Measurements from ENCODE around the gene CORIN.

CORIN gene

DNA sequence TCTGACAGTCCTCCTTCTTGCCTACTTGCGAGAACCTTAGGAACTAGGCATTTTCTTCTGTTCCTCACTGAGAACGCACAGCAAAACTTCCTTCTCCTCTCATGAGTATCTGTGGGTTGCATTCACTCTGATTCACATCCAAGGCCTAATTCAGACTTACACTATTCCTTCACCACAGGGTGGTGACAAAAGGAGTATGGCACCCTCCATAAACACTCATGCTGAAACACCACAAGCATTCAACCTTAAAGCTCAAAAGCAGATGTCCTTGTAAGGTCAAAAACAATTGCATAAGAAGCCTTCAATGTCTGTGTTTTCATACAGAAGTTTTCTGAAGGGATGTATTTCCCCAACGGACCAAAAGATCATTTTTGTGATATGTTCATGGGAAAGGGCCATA is 147.3 kb downstream of the CORIN start:
- peak; percentile 22 for DNase-seq (ENCODE audit: low read depth)

DNA sequence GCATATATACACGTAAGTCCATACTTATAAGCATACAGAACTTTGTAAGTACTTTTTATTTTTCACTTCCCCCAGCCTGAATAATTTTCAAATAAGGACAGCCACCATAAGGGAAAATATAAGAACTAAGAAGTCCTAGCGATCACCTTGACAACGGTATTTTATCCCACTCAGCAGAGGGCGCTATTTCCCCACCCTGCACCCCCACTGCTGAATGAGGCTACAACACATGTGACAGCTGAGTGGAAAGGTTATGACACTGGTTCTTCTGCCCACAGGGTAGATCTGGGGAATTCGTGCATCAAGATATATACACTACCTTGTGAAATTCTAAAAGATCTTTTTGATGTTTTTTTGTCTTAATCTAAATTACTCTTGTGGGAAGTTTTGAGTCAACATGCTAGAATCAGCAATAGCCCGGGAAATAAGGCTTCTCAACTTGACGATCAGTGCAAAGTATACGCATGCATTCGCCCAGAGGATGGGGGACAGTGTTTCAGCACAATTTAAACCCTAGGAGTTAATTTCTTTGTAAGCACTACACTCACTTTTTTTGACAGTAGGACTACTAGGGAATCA is 151.5 kb downstream of the CORIN start:
- peak; percentile 37 for DNase-seq (ENCODE audit: low read depth)

DNA sequence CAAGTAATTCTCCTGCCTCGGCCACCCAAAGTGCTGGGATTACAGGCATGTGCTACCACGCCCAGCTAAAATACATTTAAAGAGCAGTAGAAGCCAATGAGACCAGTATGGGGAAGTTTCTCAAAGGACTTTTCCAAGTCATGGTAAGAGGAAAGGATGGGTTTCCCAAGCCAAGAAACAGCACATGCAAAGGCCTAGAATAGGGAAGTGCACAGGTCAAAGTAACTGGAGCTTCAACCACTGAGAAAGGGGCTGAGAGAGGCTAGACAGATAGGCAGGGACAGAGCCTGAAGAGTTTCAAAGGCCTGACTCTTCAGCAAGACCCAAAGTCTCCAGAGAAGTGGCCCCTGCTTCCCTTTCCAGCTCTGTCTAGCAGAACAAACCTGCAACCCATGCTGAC is 162.1 kb downstream of the CORIN start:
- DNase-seq (ENCODE audit: low read depth): no peak

DNA sequence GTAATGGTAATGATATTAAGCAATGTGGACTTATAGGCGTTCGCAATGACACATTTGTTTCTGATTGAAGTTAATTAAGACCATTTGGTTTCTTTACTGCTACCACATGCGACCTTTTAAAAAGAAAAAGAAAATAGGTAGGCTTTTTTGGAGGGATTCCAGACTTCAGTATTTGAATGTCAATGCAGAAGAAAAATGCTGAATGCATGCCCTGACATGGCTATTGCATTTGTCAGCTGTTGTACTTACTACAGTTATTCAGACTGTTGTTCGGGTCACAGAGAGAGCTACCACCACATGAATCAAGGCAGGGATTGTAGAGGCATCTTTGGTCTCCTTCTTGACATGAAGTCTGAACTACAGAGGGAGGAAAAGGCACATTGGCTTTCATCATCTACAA is 163.7 kb downstream of the CORIN start:
- DNase-seq (ENCODE audit: low read depth): peak; percentile 23

DNA sequence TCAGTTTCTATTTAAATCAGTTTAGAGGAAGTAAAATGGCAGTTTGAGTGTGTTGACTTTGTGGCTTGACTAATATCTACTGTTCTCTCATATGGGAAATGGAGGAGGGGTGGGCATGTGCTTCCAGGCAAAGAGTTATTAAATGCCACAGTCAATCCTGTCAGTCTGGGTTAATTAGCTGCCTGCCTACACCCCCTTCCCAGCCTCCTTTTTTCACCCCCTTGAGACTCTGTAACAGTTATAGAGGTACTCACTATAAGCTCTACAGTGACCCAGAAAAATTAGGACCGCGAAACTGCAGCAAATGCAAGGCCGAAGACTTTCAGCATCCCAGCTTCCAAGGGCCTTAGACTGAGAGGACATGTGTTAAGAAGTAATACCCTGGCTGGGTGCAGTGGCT is 165.2 kb downstream of the CORIN start:
- DNase-seq (ENCODE audit: low read depth): no peak

DNA sequence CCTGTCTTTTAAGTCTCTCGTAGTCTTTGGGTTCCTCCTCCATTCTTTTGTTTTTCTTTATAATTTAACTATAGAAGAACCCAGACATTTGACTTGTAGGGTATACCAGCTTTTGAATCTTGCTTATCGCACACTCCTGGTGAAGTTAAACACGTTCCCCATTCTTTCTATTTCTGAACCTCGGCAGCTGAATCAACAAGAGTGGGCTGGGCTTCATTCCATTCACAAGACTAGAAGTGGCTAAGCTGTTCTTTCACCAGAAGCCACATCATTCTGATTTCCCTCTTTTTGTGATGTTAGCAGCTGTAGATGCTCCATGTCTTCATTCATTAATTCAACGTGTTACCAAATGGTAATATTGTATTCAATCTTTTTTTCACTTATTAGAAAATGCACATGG is 167.9 kb downstream of the CORIN start:
- no peak for DNase-seq (ENCODE audit: low read depth)

DNA sequence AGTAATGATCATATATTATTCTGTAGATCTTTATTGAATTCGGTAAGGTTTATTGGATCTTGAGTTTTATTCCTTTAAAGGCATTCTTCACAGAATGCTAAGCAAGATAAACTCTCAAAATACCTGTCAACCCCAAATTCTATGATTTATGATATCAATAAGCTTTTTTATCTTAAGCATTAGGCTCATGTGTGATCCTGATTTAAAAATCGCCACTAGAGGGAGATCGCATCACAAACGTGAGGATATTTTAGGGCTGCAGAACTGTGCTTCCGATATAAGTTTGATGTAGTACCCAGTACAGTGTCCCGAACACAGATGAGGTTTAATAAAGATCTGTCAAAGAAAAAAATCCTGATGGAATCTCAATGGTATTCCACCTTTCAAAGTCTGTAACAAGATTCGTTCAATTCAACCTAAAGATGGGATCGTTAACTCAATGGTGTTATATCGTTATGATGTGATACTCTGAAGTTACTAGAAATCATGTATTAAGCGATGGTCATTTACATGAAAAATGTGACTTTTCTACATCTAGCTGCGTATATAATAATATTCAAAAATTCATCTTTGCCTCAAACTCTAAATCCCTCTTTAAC is 169.0 kb downstream of the CORIN start:
- DNase-seq (ENCODE audit: low read depth): peak; percentile 55

- DNase-seq (ENCODE audit: low read depth): no peak
These were observed 169.6 kb downstream of the CORIN start for GRCh38 chr4:47668256-47668655.

GRCh38 chr4:47667552-47667951 is 170.3 kb downstream of the CORIN start:
- DNase-seq (ENCODE audit: low read depth): no peak

GRCh38 chr4:47664051-47664826 is 173.6 kb downstream of the CORIN start:
- no peak for DNase-seq (ENCODE audit: low read depth)

DNA sequence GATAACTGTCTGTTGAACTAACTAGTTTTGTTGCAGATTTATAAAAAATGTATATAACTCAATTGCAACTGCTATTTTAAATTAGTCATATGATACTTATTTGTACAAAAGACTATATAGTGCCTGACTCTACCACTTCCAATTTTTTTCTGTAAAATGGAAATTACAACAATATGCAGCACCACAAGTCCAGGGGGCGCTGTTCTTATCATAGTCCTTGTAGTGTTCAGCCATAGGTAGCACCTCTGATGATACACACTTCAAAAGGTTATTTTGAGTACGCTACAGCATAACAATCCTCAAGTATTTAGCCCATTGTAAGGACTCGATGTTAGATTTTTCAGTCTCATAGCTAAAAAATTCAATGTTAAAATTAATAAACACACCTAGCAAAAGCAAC is 174.9 kb downstream of the CORIN start:
- DNase-seq (ENCODE audit: low read depth): no peak

- no peak for DNase-seq (ENCODE audit: low read depth)
These were observed 176.1 kb downstream of the CORIN start for GRCh38 chr4:47661741-47662140.

DNA sequence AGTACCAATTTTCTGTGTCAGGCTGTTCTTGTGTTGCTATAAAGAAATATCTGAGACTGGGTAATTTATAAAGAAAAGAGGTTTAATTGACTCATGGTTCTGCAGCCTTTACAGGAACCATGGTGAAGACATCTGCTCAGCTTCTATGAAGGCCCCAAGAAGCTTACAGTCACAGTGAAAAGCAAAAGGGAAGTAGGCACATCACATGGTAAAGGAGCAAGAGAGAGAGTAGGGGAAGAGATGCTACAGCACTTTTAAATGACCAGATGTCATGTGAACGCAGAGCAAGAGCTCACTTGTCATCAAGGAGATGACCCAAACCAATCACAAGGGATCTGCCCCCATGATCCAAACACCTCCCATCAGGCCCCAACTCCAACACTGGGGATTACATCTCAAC is 178.5 kb downstream of the CORIN start:
- no peak for DNase-seq (ENCODE audit: low read depth)

DNA sequence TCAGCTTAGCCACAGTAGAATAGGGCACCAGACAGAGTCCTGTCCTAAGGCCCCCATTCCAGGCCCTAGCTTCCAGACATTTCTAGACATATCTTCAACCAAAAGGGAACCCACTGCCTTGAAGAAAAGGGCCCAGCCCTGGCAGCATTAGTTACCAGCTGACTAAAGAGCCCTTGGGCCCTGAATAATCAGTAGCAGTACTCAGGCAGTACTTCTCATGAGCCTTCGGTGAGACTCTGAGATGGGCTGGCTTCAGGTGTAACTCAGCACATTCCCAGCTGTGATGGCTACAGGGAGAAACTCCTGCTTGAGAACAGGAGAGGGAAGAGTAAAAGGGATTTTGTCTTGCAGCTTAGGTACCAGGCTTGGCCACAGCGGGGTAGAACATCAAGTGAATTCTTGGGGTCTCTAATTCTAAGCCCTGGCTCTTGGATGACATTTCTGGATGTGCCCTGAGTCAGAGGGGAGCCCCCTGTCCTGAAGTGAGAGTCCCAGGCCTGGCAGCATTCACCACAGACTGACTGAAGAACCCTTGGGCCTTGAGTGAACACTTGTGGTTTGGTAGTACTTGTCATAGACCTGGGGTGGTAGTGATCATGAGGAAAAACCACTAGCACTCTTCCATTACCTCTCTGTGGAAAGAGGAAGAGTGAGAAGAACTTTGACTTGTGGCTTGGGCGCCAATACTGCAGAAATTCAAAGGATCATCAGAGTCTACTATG is 182.7 kb downstream of the CORIN start:
- DNase-seq (ENCODE audit: low read depth): no peak

DNA sequence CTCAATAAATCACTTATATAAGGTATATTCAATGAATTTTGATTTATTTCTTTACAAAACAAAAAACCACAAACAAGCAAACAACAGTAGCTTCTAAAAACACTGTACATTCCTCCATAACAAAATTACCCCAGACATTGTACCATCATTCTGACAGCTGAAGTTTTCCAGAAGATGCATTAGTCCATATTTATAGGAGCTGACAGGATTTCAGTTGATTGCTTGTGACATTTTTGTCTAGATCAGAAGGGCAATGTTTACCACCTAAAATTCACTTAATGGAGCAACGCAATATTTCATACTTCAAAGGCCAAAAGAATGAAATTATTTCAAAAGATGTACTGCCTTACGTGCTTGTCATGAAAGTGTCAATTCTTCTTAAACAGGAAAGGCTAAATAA is 185.8 kb downstream of the CORIN start:
- no peak for DNase-seq (ENCODE audit: low read depth)

- DNase-seq (ENCODE audit: low read depth): no peak
These were observed 186.6 kb downstream of the CORIN start for GRCh38 chr4:47651231-47651630.

DNA sequence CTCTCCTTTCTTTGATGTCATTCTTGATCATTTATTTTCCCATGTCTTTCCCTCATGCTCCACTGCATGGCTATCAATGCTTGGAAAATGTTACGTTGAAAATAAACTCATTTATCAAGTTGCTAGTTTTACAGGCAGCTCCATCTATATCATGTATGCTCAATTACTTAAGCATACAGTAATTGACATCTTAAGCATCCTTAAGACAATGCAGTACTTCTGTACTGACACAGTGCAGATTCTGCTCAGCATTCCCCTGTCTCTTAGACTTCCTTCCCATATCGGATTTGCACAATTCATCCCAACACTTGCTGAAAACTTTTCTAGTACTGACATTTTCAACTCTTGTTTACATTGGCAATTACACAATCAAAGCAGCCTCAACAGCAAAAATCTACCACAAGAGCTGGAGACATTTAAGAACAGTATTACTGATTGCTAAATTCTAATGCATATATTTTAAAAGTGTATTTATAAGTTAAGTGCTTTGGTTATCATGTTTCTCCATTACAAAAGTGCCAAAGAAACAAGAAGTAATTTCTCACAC is 187.2 kb downstream of the CORIN start:
- DNase-seq (ENCODE audit: low read depth): peak; percentile 72

- no peak for DNase-seq (ENCODE audit: low read depth)
These were observed 190.3 kb downstream of the CORIN start for GRCh38 chr4:47647544-47647943.

DNA sequence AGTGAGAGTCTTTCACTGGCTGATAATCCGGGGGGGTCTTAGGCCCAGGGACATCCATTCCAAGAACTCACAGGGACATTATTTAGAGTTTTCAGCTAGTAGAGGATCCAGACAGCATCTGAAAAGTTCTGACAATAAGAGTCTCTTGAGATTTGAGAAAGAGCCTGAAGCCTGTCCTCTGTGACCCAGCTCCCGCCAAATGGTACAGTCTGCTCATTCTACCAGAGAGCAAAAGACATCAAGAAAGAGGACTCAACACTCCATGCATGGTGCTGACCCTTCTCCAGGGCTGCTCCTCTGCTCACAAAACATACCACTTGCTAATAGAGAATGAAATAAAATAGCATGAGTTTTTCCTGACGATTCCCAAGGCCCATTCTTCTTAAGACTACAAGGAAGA is 190.8 kb downstream of the CORIN start:
- DNase-seq (ENCODE audit: low read depth): no peak

- DNase-seq (ENCODE audit: low read depth): no peak
These were observed 191.5 kb downstream of the CORIN start for GRCh38 chr4:47646372-47646771.

GRCh38 chr4:47643845-47644244 is 194.0 kb downstream of the CORIN start:
- no peak for DNase-seq (ENCODE audit: low read depth)

GRCh38 chr4:47642985-47643760 is 194.7 kb downstream of the CORIN start:
- DNase-seq (ENCODE audit: low read depth): peak; percentile 27

Measured in fibroblast of gingiva (primary cell).